ENCODE data around the gene SLC7A1. TPM values are rescaled to one million over a fixed set of nuclear protein-coding genes. Genes with fewer than 3 reads are reported as not detected.

SLC7A1 gene
- total RNA-seq, 1 donor from 2014 or later: 115 TPM

- no peak overlapping the region for H2AFZ ChIP-seq (ENCODE audit: low read depth, low read length)
- H3K79me2 ChIP-seq (ENCODE audit: insufficient read depth, low read length): peaks cover 100% of the 10 kb centered on the region
- H3K27me3 ChIP-seq (ENCODE audit: insufficient read depth, low read length): no peaks in the 10 kb centered on the region
- no peaks in the 10 kb centered on the region for H3K9me3 ChIP-seq (ENCODE audit: insufficient read depth, low read depth, low read length)
- H3K9ac ChIP-seq (ENCODE audit: low read length): no peak overlapping the region
- H3K9me3 Mint-ChIP-seq (ENCODE audit: unreplicated experiment): no peaks in the 10 kb centered on the region
- FAIRE-seq (no peak), DNase-seq (ENCODE audit: low read depth) (no peak)
- no peak overlapping the region for H3K4me3 Mint-ChIP-seq (ENCODE audit: unreplicated experiment)
- peaks cover 38% of the 10 kb centered on the region for H3K4me1 Mint-ChIP-seq (ENCODE audit: low read depth, unreplicated experiment)
- no peak overlapping the region for H3K4me3 ChIP-seq (ENCODE audit: insufficient read depth, low read depth, low read length)
- peaks cover 9% of the 10 kb centered on the region for H3K36me3 Mint-ChIP-seq (ENCODE audit: low read depth, unreplicated experiment)
- no peak overlapping the region for H3K27ac ChIP-seq (ENCODE audit: low read depth, low read length)
- H3K27me3 Mint-ChIP-seq (ENCODE audit: low read depth, unreplicated experiment): no peaks in the 10 kb centered on the region
- H3K4me1 ChIP-seq (ENCODE audit: insufficient read depth, low read length): peaks cover 20% of the 10 kb centered on the region
- TF ChIP-seq CTCF (IDR thresholded peaks at IDR 0.05; ENCODE audit: insufficient read depth, low read depth, low read length) (no peak), EZH2 (IDR thresholded peaks at IDR 0.05; ENCODE audit: insufficient read depth, low read length) (no peak)
- peaks cover 95% of the 10 kb centered on the region for H4K20me1 ChIP-seq (ENCODE audit: insufficient read depth, low read length)
- peak overlapping the region; percentile 43 for H3K4me2 ChIP-seq (ENCODE audit: low read length)
- no peak overlapping the region for H3K27ac Mint-ChIP-seq (ENCODE audit: unreplicated experiment)
- H3K36me3 ChIP-seq (ENCODE audit: insufficient read depth, low read length): no peaks in the 10 kb centered on the region
Observed at GRCh38 chr13:29570051-29570654, 25.3 kb downstream of the SLC7A1 start.

DNA sequence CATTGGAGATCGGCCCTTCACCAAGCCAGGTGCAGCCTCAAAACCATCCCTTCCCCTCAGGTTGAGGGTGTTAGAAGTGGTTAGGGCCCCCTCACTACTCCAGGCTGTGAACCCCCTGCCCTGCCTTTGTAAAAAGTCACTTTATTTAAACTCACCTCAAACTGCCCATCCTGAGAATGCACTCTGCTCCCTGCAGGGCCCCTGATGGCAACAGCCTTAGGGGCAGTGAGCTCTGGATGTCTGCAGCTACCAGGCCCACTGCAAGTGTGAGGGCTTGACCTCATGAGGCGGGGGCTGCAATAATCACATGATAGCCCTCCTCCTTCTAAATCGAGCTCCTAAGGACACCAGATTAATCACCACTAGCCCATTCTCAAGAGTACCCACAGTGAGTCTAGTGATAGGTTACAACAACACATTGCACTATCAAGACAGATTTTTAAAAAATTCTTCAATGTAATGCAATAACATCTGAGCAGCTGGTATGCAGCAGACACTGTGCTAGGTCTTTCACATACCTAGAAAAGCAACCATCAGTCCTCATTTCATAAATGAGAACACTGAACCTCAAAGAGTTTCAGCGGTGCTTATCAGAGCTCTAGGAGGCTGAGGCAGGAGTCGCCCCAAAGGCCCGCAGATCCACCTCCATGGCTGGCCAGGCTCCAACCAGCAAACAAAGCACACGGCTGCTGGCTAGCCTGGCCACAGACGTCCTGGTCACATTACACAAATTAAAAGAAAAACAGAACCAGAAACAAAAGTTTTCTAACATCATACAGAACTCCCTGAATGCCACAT lies 26.0 kb downstream of the SLC7A1 start:
- Histone ChIP-seq H3K79me2 (ENCODE audit: insufficient read depth, low read length) (peaks cover 100% of the 10 kb centered on the region), H2AFZ (ENCODE audit: low read depth, low read length) (no peak overlapping the region), H4K20me1 (ENCODE audit: insufficient read depth, low read length) (peaks cover 96% of the 10 kb centered on the region), H3K4me2 (ENCODE audit: low read length) (peak overlapping the region; percentile 43), H3K36me3 (ENCODE audit: insufficient read depth, low read length) (no peaks in the 10 kb centered on the region), H3K9me3 (ENCODE audit: insufficient read depth, low read depth, low read length) (no peaks in the 10 kb centered on the region), H3K9ac (ENCODE audit: low read length) (no peak overlapping the region), H3K27me3 (ENCODE audit: insufficient read depth, low read length) (no peaks in the 10 kb centered on the region), H3K27ac (ENCODE audit: low read depth, low read length) (no peak overlapping the region), H3K4me3 (ENCODE audit: insufficient read depth, low read depth, low read length) (no peak overlapping the region), H3K4me1 (ENCODE audit: insufficient read depth, low read length) (peaks cover 24% of the 10 kb centered on the region)
- Mint-ChIP-seq H3K36me3 (ENCODE audit: low read depth, unreplicated experiment) (peaks cover 9% of the 10 kb centered on the region), H3K27ac (ENCODE audit: unreplicated experiment) (no peak overlapping the region), H3K9me3 (ENCODE audit: unreplicated experiment) (no peaks in the 10 kb centered on the region), H3K4me1 (ENCODE audit: low read depth, unreplicated experiment) (peaks cover 41% of the 10 kb centered on the region), H3K27me3 (ENCODE audit: low read depth, unreplicated experiment) (no peaks in the 10 kb centered on the region), H3K4me3 (ENCODE audit: unreplicated experiment) (no peak overlapping the region)
- DNase-seq (ENCODE audit: low read depth) (no peak), FAIRE-seq (no peak)
- TF ChIP-seq CTCF (IDR thresholded peaks at IDR 0.05; ENCODE audit: insufficient read depth, low read depth, low read length) (no peak), EZH2 (IDR thresholded peaks at IDR 0.05; ENCODE audit: insufficient read depth, low read length) (no peak)

DNA sequence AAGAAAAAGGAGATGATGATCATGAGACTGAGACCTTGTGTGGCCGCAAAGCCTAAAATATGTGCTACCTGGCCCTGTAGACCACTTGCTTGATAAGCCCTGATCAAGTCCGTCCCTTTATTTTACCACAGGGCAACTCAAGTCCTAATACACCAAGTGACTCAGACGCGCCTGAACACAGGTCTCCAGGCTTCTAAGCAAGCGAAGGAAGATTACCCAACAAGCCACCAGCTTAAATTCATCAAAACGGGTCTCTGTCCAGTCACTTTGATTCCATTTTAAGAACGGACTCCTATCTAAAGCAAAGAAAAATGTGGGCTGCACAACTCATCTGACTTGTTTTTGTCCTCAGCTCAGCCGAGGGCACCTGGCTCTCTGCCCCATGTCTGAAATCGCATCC lies 26.8 kb downstream of the SLC7A1 start:
- H3K79me2 ChIP-seq (ENCODE audit: insufficient read depth, low read length): peaks cover 100% of the 10 kb centered on the region
- no peak overlapping the region for H3K4me3 ChIP-seq (ENCODE audit: insufficient read depth, low read depth, low read length)
- H3K9me3 ChIP-seq (ENCODE audit: insufficient read depth, low read depth, low read length): no peaks in the 10 kb centered on the region
- Mint-ChIP-seq H3K9me3 (ENCODE audit: unreplicated experiment) (no peaks in the 10 kb centered on the region), H3K27me3 (ENCODE audit: low read depth, unreplicated experiment) (no peaks in the 10 kb centered on the region), H3K4me1 (ENCODE audit: low read depth, unreplicated experiment) (peaks cover 48% of the 10 kb centered on the region), H3K4me3 (ENCODE audit: unreplicated experiment) (no peak overlapping the region), H3K27ac (ENCODE audit: unreplicated experiment) (no peak overlapping the region), H3K36me3 (ENCODE audit: low read depth, unreplicated experiment) (peaks cover 6% of the 10 kb centered on the region)
- FAIRE-seq: no peak
- no peak overlapping the region for H2AFZ ChIP-seq (ENCODE audit: low read depth, low read length)
- DNase-seq (ENCODE audit: low read depth): peak; percentile 51
- no peak overlapping the region for H3K4me2 ChIP-seq (ENCODE audit: low read length)
- TF ChIP-seq CTCF (IDR thresholded peaks at IDR 0.05; ENCODE audit: insufficient read depth, low read depth, low read length): no peak
- no peak for TF ChIP-seq EZH2 (IDR thresholded peaks at IDR 0.05; ENCODE audit: insufficient read depth, low read length)
- peaks cover 31% of the 10 kb centered on the region for H3K4me1 ChIP-seq (ENCODE audit: insufficient read depth, low read length)
- no peaks in the 10 kb centered on the region for H3K27me3 ChIP-seq (ENCODE audit: insufficient read depth, low read length)
- no peaks in the 10 kb centered on the region for H3K36me3 ChIP-seq (ENCODE audit: insufficient read depth, low read length)
- peaks cover 96% of the 10 kb centered on the region for H4K20me1 ChIP-seq (ENCODE audit: insufficient read depth, low read length)
- H3K9ac ChIP-seq (ENCODE audit: low read length): no peak overlapping the region
- no peak overlapping the region for H3K27ac ChIP-seq (ENCODE audit: low read depth, low read length)
